SHP77 (cell line): ENCODE results near the gene GPR25.

ENCODE experiments used
- DNase-seq, 2 experiments: peaks; one replicate each; lab custom pipeline; 2025; lab: John Stamatoyannopoulos, UW

Gene GPR25

DNA sequence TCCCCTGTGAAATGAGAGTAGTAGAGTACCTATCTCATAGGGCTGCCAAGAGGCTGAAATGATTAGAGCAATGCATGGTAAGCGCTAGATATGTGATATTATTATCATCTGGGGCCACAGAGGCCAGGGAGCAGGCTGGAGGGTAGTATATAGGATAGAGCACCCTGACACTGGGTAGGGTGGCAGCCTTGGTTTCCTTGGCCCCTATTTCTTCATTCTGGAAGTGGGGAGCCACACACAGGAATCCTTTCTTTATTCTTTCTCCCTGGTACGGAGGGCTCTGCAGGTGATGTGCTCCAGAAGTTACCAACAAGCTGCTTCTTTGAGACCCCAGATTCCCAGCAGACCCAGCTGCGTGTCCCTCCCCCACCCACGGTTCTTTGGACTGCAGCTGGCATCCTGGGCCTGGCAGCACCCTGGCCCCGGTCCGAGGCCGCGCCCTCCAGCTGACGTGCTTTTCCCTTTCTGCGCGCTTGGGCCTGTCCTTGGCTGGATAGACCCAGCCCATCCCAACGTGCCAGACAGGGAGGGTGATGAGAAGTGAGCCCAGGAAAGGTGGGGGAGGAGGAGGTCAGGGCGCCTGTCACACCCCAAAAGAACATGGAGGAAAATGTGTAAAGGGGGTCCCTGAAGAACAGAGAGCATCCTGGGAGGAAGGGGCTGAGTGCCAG is 40.1 kb downstream of the GPR25 start:
- DNase-seq, result no peak

DNA sequence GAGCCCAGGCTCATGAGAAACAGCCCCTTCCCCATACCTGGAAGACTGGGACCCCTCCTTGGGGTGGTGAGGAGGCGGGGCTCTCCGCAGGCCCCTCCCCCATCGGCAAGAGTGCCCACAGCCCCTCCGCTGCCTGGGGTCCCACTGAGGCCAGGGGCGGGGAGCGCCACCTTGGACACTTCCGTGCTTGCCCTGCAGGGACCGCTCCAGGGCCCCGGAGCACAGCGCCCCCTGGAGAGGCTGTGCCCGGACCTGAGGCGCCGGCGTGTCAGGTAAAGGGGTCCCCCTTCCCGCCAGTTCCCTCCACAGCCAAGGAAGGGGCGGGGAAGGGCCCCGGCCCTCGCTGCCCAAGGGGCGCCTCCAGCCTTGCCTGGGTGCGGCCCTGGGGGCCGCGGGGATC is 43.4 kb downstream of the GPR25 start:
- no peak for DNase-seq

DNA sequence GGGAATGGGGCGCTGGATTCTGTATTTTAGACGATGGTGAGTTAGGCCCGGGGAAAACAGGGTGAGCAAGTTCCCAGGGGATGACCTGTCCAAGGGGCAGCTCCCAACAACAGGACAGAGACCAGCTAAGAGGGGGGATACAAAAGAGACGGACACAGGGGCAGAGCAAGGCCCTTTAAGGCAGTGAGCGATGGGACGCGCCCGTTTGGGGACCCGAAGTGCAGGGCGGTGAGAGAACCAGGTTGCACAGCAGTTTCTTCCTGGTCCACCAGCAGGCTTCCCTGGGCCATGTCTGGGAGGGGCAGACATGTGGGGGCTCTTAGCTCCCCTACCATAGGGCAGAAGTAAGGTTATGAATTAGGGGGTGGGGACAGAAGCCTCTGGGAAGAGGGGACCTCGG is 43.9 kb downstream of the GPR25 start:
- no peak for DNase-seq

DNA sequence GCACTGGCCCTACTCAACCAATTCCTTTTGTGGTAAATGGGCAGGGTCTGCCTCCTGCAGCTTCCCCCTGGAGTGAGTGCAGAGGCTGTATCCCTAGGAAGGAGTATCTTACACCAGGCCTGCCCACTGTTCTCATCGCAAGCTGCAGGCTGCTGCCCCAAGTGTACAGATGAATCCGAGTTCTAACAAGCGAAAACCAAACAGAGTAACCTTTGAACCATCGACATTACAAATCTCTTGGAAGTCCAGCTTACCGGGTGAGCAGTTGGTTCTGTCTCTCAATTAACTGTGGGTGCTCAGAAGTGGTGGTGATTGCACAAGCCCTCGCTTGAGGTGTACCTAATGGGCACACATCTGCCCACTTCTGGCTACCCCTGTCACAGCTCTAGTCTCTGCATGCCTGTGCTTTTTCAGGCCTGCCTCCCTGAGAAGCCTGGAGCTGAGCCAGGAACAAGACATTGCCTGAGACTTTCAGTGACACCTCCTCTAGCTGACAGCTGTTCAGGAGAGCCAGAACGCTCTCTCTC is 44.6 kb downstream of the GPR25 start:
- peak in 1 of 2 experiments; percentile 25 for DNase-seq

DNA sequence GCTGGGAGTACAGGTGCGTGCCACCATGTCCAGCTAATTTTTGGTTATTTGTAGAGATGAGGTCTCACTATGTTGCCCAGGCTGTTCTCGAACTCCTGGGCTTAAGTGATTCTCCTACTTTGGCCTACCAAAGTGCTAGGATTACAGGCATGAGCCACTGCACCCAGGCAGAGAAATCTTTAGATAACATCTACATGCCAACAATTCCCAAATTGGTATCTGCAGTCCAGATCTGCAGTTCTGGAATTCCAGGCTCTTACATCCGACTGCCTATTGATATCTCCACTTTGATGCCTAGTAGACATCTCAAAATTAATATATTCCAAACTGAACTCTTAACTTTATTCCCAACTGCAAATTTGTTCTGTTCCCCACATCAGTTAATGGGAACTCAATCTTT is 45.2 kb downstream of the GPR25 start:
- no peak for DNase-seq

DNA sequence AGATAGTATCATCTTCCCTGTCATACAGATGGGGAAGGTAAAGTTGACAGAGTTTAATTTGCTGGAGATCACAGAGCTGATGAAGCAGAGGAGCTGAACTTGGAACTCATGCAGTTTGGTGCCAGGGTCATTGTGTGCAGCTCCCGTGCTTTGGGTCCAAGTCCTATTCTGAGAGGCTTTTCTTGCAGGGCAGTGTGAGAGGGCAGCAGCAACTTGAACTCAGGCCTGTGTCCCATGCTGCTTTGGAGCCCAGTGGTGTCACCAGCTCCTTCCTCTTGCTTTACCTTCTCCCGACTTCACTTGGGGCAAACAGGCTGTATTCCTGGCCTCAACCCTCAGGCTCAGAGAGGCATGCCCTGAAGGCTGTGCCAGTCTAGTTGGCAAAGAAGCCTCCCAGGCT is 46.6 kb downstream of the GPR25 start:
- DNase-seq, result no peak

DNA sequence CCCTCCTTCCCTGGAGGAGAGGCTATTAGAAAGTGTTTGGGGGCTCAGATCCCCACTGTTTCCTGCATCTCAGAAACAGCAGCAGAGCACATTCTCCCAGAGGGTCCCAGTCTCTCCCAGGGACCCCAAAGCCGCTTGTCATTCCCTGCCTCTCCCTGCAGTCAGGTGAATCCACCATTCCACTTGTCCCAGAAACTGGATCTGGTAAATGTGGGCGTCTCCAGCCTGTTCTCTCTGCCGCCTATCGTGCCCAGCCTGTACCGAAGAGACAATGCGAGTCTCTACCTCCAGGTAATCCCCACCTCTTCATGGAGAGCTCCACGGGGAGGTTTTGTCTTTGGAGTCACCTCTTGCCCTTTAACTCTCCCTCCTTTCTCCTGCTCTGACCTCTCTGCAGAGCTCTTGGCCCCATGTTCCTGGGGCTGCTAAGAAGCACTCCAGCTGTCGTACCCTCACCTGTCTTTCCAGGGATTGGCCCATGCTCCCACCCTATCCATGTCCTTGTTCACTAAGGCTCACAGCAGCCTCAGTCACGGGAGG is 48.9 kb downstream of the GPR25 start:
- DNase-seq, result no peak

DNA sequence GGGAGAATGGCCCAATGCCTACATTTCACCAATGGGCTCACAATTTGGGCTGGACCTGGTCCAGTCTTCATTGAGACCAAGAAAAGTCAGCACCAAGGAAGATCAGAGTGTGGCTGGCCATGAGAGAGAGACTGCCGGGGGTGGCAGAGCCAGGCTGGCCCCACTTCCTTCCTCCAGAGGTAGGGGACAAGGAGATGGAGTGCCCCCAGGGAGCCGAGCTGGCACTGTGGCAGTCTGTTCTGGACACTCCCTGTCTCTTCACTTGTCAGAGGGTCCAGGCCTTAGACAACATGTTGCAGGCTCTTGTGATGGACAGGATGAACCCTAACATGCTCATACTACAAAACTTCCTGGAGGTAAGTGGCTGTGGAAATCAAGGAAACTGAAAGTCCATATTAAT is 49.6 kb downstream of the GPR25 start:
- DNase-seq, result no peak

DNA sequence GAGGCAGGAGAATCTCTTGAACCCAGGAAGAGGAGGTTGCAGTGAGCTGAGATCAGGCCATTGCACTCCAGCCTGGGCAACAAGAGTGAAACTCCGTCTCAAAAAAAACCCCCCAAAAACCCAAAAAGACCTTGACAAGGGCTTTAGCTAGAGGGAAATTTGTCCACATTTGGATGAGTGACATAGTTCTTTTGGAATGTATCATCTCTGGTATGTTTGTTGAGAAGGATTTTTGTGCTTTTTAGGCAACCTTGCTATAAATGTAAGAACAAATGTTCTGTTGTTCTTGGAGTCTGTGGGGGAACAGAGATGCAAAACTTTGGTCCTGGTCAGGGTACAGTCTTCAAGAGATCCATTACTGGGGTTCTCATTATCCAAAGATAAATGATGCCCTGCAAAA is 50.8 kb downstream of the GPR25 start:
- no peak for DNase-seq
